A549 (cell line): ENCODE data around the gene HOXB4.

Experiments used
- CEBPB ChIP-seq, 2 experiments: fragments of >200 bp in 1 of 2; sonication (Bioruptor Twin) in 1 of 2; formaldehyde crosslinking in 1 of 2; IDR thresholded peaks; 2 replicates each; pipeline ENCODE4 v1.6.1; 2012 to 2016
- CHD2 ChIP-seq: fragments of 150-350 bp; IDR thresholded peaks from 2 replicates; pipeline ENCODE4 v1.6.1; 2014; ENCODE audit warnings: low read length; ENCODE audit not compliant: partially characterized antibody
- CTCF ChIP-seq: fragments of >200 bp; sonication (Bioruptor Twin); formaldehyde crosslinking; IDR thresholded peaks from 3 replicates; pipeline ENCODE4 v1.5.1; 2016
- HDAC2 ChIP-seq: fragments of 200-600 bp; sonication (generic); IDR thresholded peaks from 2 replicates; pipeline ENCODE4 v1.6.1; 2016
- MYC ChIP-seq: IDR thresholded peaks from 2 replicates; pipeline ENCODE4 v1.6.1; 2012; ENCODE audit warnings: mild to moderate bottlenecking, inconsistent platforms, low read length, improper control_type of control experiment, borderline replicate concordance
- NR3C1 ChIP-seq: fragments of >200 bp; sonication (Bioruptor Twin); formaldehyde crosslinking; IDR thresholded peaks from 3 replicates; pipeline ENCODE4 v1.6.1; 2017
- PBX3 ChIP-seq: IDR thresholded peaks from 2 replicates; pipeline ENCODE4 v1.6.1; 2012
- POLR2AphosphoS2 ChIP-seq: conservative IDR thresholded peaks from 2 replicates; pipeline ENCODE4 v1.6.1; 2012; ENCODE audit warnings: low read length, improper control_type of control experiment, inconsistent platforms
- REST ChIP-seq: fragments of 200-600 bp; sonication (generic); IDR thresholded peaks from 2 replicates; pipeline ENCODE4 v1.6.1; 2016; ENCODE audit warnings: antibody characterized with exemption, mild to moderate bottlenecking, moderate library complexity
- TF ChIP-seq, protein P1 (sequence below): IDR thresholded peaks from 2 replicates; pipeline ENCODE4 v1.6.1; 2012

- TF ChIP-seq CTCF, result no peak
- no peak for TF ChIP-seq CHD2
- TF ChIP-seq PBX3, result no peak
- TF ChIP-seq POLR2AphosphoS2, result no peak
- TF ChIP-seq CEBPB (IDR thresholded peaks at IDR 0.05), result no peak
- no peak for TF ChIP-seq HDAC2
- no peak for TF ChIP-seq MYC
- TF ChIP-seq, protein P1, sequence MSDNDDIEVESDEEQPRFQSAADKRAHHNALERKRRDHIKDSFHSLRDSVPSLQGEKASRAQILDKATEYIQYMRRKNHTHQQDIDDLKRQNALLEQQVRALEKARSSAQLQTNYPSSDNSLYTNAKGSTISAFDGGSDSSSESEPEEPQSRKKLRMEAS, result no peak
- no peak for TF ChIP-seq NR3C1
- TF ChIP-seq REST, result no peak
These were observed 19.4 kb downstream of the HOXB4 start for GRCh38 chr17:48558831-48559121.
